Iris pigment epithelial cell (primary cell): ENCODE measurements around the gene C22orf15.

Experiments
- DNase-seq: peaks from one replicate; pipeline ENCODE4 v3.0.0-alpha.2; 2011; ENCODE audit warnings: low read depth

The C22orf15 gene

GRCh38 chr22:23773483-23774113, 10.8 kb downstream of the C22orf15 start:
- DNase-seq = no peak

GRCh38 chr22:23774114-23774921, 11.5 kb downstream of the C22orf15 start:
- no peak for DNase-seq

- DNase-seq = peak; percentile 54
Observed at GRCh38 chr22:23774922-23775436, 12.2 kb downstream of the C22orf15 start.

GRCh38 chr22:23775779-23776375, 13.1 kb downstream of the C22orf15 start:
- no peak for DNase-seq

GRCh38 chr22:23777776-23778576, 15.2 kb downstream of the C22orf15 start:
- DNase-seq = no peak

GRCh38 chr22:23778577-23778900, 15.7 kb downstream of the C22orf15 start:
- DNase-seq = no peak

GRCh38 chr22:23779083-23779482, 16.3 kb downstream of the C22orf15 start:
- no peak for DNase-seq

GRCh38 chr22:23779731-23780130, 16.9 kb downstream of the C22orf15 start:
- no peak for DNase-seq

- DNase-seq = no peak
Observed at GRCh38 chr22:23780146-23780748, 17.5 kb downstream of the C22orf15 start.

- no peak for DNase-seq
Observed at GRCh38 chr22:23781065-23781464, 18.3 kb downstream of the C22orf15 start.

GRCh38 chr22:23781511-23782183, 18.9 kb downstream of the C22orf15 start:
- peak; percentile 42 for DNase-seq

- DNase-seq = no peak
Observed at GRCh38 chr22:23782252-23782651, 19.5 kb downstream of the C22orf15 start.

- no peak for DNase-seq
Observed at GRCh38 chr22:23782703-23783102, 19.9 kb downstream of the C22orf15 start.

- DNase-seq = no peak
Observed at GRCh38 chr22:23783265-23784150, 20.7 kb downstream of the C22orf15 start.

- peak; percentile 49 for DNase-seq
Observed at GRCh38 chr22:23784215-23784732, 21.5 kb downstream of the C22orf15 start.

GRCh38 chr22:23786261-23786710, 23.5 kb downstream of the C22orf15 start:
- no peak for DNase-seq

- DNase-seq = peak; percentile 87
Observed at GRCh38 chr22:23786752-23787599, 24.2 kb downstream of the C22orf15 start, which contains the start of gene SMARCB1. Gene SMARCB1, plus strand, starts transcription at chr22:23786966. Its CDS starts 204 bp downstream, at chr22:23787170.

- no peak for DNase-seq
Observed at GRCh38 chr22:23787600-23787896, 24.8 kb downstream of the C22orf15 start.

- no peak for DNase-seq
Observed at GRCh38 chr22:23787910-23788309, 25.1 kb downstream of the C22orf15 start.
